Uterus (tissue), 2 donors: Measurements from ENCODE around the gene OR5AR1.

Experiments used
- CTCF ChIP-seq, 4 experiments: fragments of 200-600 bp in 2 of 4; fragments of 450-650 bp in 2 of 4; sonication (generic) in 2 of 4; IDR thresholded peaks; one replicate each; pipeline ENCODE4 v1.5.1; 2016 to 2019; ENCODE audit warnings: antibody characterized with exemption in 4 of 4, mild to moderate bottlenecking in 2 of 4, moderate library complexity in 1 of 4
- POLR2A ChIP-seq, 2 donors: fragments of 450-650 bp; IDR thresholded peaks; one replicate each; pipeline ENCODE4 v1.6.1; 2016; ENCODE audit warnings: antibody characterized with exemption in 2 of 2, mild to moderate bottlenecking in 1 of 2, moderate library complexity in 1 of 2

- no peak for TF ChIP-seq CTCF (IDR thresholded peaks at IDR 0.05)
- no peak for TF ChIP-seq POLR2A (IDR thresholded peaks at IDR 0.05)
Measured at GRCh38 chr11:56663386-56663785, at the start of gene OR5AR1.
